ENCODE measurements around the gene ZIK1. TPM values are rescaled to one million over a fixed set of nuclear protein-coding genes. Genes with fewer than 3 reads are reported as not detected.

Gene ZIK1
- total RNA-seq, 1 experiment from 2014 or later = not detected

DNA sequence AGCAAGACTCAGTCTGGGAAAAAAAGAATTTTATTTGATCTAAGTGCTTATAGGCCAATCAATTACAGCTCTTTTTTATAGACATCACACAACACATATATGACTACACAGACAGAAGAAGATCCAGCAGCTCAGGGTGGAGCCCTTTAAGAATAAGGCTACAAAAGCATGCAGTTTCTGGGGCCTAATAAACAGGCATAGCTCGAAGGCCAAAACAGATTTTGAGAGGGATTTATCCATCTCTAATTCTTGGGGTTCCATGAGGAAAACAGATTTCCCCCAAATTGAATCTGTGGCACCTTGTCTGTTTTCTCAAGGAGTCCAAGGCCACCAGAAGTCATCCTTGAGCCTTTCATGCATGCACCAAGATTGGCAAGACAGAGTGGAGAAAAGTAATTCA is 20.4 kb upstream of the ZIK1 start:
- intact Hi-C loops (cut with micrococcal nuclease) = no loop called here
- H4K20me1 ChIP-seq (ENCODE audit: insufficient read depth) = no peaks in the 10 kb centered on the region
- no peaks in the 10 kb centered on the region for H3K79me2 ChIP-seq (ENCODE audit: insufficient read depth, low read length)
- no peak overlapping the region for H3K27ac ChIP-seq (ENCODE audit: low read depth, low read length)
- ChIA-PET CTCF (no interaction called here), RAD21 (ENCODE audit: low non-redundant PET in 1 of 2, low total read pairs in 2 of 2, uncharacterized antibody in 2 of 2, unreplicated experiment in 2 of 2) (no interaction called here), POLR2A (no interaction called here)
- no peak for TF ChIP-seq ZNF274 (IDR thresholded peaks at IDR 0.05; ENCODE audit: low read depth, low read length)
- TF ChIP-seq REST (IDR thresholded peaks at IDR 0.05; ENCODE audit: low read depth) = no peak
- TF ChIP-seq, protein P1, sequence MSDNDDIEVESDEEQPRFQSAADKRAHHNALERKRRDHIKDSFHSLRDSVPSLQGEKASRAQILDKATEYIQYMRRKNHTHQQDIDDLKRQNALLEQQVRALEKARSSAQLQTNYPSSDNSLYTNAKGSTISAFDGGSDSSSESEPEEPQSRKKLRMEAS (IDR thresholded peaks at IDR 0.05) = no peak
- TF ChIP-seq SRF (IDR thresholded peaks at IDR 0.05; ENCODE audit: low read depth) = no peak
- no peak for TF ChIP-seq POLR2AphosphoS5 (IDR thresholded peaks at IDR 0.05; ENCODE audit: low read depth, low read length)
- no peak for TF ChIP-seq ELF1 (IDR thresholded peaks at IDR 0.05; ENCODE audit: borderline replicate concordance, low read depth)
- no peak for TF ChIP-seq EGR1 (IDR thresholded peaks at IDR 0.05; ENCODE audit: low read depth)
- TF ChIP-seq, protein P2, sequence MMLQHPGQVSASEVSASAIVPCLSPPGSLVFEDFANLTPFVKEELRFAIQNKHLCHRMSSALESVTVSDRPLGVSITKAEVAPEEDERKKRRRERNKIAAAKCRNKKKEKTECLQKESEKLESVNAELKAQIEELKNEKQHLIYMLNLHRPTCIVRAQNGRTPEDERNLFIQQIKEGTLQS (IDR thresholded peaks at IDR 0.05) = no peak
- no peak for TF ChIP-seq POLR2A (IDR thresholded peaks at IDR 0.05; ENCODE audit: borderline replicate concordance, extremely low read depth, insufficient read depth, insufficient read length)
- TF ChIP-seq RAD21 (IDR thresholded peaks at IDR 0.05; ENCODE audit: low read depth) = no peak
- no peak for TF ChIP-seq TCF7L2 (IDR thresholded peaks at IDR 0.05; ENCODE audit: borderline replicate concordance, extremely low read depth, insufficient read depth, insufficient read length)
- no peak for TF ChIP-seq FOSL1 (IDR thresholded peaks at IDR 0.05; ENCODE audit: low read depth)
- no peak for TF ChIP-seq CBX3 (IDR thresholded peaks at IDR 0.05; ENCODE audit: low read depth)
- TF ChIP-seq, protein P3, sequence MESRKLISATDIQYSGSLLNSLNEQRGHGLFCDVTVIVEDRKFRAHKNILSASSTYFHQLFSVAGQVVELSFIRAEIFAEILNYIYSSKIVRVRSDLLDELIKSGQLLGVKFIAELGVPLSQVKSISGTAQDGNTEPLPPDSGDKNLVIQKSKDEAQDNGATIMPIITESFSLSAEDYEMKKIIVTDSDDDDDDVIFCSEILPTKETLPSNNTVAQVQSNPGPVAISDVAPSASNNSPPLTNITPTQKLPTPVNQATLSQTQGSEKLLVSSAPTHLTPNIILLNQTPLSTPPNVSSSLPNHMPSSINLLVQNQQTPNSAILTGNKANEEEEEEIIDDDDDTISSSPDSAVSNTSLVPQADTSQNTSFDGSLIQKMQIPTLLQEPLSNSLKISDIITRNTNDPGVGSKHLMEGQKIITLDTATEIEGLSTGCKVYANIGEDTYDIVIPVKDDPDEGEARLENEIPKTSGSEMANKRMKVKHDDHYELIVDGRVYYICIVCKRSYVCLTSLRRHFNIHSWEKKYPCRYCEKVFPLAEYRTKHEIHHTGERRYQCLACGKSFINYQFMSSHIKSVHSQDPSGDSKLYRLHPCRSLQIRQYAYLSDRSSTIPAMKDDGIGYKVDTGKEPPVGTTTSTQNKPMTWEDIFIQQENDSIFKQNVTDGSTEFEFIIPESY (IDR thresholded peaks at IDR 0.05; ENCODE audit: extremely low read depth, insufficient replicate concordance, low read length) = no peak
- no peaks in the 10 kb centered on the region for H3K9me2 ChIP-seq (ENCODE audit: insufficient read depth)
- H3K4me1 ChIP-seq (ENCODE audit: control insufficient read depth in 1 of 2, insufficient read depth in 2 of 2, low read length in 2 of 2) = no peaks in the 10 kb centered on the region
- BruUV-seq (replicated peaks) = no TSS peak
- H3K9me3 ChIP-seq (ENCODE audit: control insufficient read depth in 1 of 2, insufficient read depth in 1 of 2, low read depth in 1 of 2, low read length in 2 of 2) = peaks cover 30 to 50% of the 10 kb centered on the region in 2 experiments; a peak in 2 of 4 replicates
- no peak overlapping the region for H3K9ac ChIP-seq (ENCODE audit: low read length)
- DNase-seq (ENCODE audit: low read depth, low spot score) = no peak
- H3K4me3 ChIP-seq (replicated peaks in 1 of 2; ENCODE audit: low read depth in 1 of 2, low read length in 2 of 2) = no peak overlapping the region
- no peak for ATAC-seq
- no peaks in the 10 kb centered on the region for H3K36me3 ChIP-seq (ENCODE audit: control insufficient read depth in 1 of 2, insufficient read depth in 2 of 2, low read length in 2 of 2)
- H3K27me3 ChIP-seq (ENCODE audit: insufficient read depth, low read length) = no peaks in the 10 kb centered on the region
- no peak overlapping the region for H2AFZ ChIP-seq (ENCODE audit: low read depth, low read length, poor library complexity, severe bottlenecking)
- no peak overlapping the region for H3K4me2 ChIP-seq (ENCODE audit: low read length)
